ENCODE data around the gene FARSA. TPM values are rescaled to one million over a fixed set of nuclear protein-coding genes. Genes with fewer than 3 reads are reported as not detected.

The FARSA gene
- total RNA-seq, 1 donor from 2014 or later: 54.5 TPM

DNA sequence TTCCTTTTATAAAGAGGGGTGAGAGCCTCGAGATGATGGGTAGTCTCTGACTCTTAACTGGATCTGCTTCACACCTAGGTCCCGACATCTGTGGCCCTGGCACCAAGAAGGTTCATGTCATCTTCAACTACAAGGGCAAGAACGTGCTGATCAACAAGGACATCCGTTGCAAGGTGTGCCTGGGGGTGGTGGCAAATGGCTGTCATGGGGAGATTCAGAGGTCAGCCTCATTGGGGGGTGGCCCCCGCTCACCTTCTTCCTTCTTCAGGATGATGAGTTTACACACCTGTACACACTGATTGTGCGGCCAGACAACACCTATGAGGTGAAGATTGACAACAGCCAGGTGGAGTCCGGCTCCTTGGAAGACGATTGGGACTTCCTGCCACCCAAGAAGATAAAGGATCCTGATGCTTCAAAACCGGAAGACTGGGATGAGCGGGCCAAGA lies 6.5 kb upstream of the FARSA start:
- peak overlapping the region; percentile 99 for H3K4me3 Mint-ChIP-seq
- H3K36me3 Mint-ChIP-seq: peaks cover 29% of the 10 kb centered on the region
- no peaks in the 10 kb centered on the region for H3K9me3 Mint-ChIP-seq
- peaks cover 42% of the 10 kb centered on the region for H3K4me1 Mint-ChIP-seq
- no peak for DNase-seq (ENCODE audit: low spot score in 2 of 2, unreplicated experiment in 2 of 2)
- peak overlapping the region; percentile 96 for H3K27ac Mint-ChIP-seq
- no peak for TF ChIP-seq CTCF (IDR thresholded peaks at IDR 0.05; ENCODE audit: unreplicated experiment)
- H3K27me3 Mint-ChIP-seq (ENCODE audit: low read depth): no peaks in the 10 kb centered on the region

GRCh38 chr19:12938779-12939601 lies 5.5 kb upstream of the FARSA start:
- DNase-seq (ENCODE audit: low spot score in 2 of 2, unreplicated experiment in 2 of 2): no peak
- peak overlapping the region; percentile 99 for H3K4me3 Mint-ChIP-seq
- peaks cover 38% of the 10 kb centered on the region for H3K4me1 Mint-ChIP-seq
- H3K36me3 Mint-ChIP-seq: peaks cover 27% of the 10 kb centered on the region
- peak overlapping the region; percentile 96 for H3K27ac Mint-ChIP-seq
- no peaks in the 10 kb centered on the region for H3K27me3 Mint-ChIP-seq (ENCODE audit: low read depth)
- no peaks in the 10 kb centered on the region for H3K9me3 Mint-ChIP-seq
- TF ChIP-seq CTCF (IDR thresholded peaks at IDR 0.05; ENCODE audit: unreplicated experiment): no peak

DNA sequence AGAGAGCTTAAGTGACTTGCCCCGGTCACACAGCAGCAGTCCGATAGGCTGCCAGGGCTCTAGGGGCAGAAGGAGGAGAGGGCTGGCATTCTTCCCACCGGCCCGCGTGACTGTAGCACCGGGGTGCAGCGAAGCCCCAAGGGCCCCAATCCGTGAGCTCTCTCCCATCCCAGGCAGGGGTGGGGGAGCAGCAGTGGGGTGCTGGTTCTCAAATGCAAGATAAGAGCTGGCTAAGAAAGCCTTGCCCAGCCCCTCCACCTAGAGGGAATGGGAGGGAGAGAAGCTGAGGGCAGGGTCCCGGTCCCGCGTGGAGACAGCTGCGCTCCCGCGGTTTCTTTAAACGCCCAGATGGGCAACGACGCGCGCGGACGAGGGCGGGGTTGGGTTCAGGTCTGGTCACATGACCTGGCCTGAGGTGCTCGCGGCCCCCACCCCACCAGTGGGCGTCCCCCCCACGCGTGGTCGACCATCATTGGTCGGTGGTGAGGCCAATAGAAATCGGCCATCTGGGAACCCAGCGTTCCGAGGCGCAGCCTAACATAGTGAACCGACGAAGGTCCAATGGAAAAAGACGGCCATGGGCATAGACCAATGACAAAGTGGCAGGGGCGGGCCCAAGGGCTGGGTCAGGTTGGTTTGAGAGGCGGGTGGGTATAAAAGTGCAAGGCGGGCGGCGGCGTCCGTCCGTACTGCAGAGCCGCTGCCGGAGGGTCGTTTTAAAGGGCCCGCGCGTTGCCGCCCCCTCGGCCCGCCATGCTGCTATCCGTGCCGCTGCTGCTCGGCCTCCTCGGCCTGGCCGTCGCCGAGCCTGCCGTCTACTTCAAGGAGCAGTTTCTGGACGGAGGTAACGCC lies 4.6 kb upstream of the FARSA start, which contains the start of gene CALR:
Gene CALR (plus strand): TSS at position 683 of the 852 bp plus-strand sequence. CDS start 71 bp downstream, at position 754.
- Mint-ChIP-seq H3K27me3 (ENCODE audit: low read depth) (no peaks in the 10 kb centered on the region), H3K4me1 (peaks cover 36% of the 10 kb centered on the region), H3K9me3 (no peaks in the 10 kb centered on the region), H3K4me3 (peak within 1 kb of the TSS; percentile 99), H3K36me3 (peaks cover 20% of the 10 kb centered on the region), H3K27ac (peak within 1 kb of the TSS; percentile 96)
- DNase-seq (ENCODE audit: low spot score in 2 of 2, unreplicated experiment in 2 of 2): peak; percentile 96 to 99
- TF ChIP-seq CTCF (IDR thresholded peaks at IDR 0.05; ENCODE audit: unreplicated experiment): no peak

DNA sequence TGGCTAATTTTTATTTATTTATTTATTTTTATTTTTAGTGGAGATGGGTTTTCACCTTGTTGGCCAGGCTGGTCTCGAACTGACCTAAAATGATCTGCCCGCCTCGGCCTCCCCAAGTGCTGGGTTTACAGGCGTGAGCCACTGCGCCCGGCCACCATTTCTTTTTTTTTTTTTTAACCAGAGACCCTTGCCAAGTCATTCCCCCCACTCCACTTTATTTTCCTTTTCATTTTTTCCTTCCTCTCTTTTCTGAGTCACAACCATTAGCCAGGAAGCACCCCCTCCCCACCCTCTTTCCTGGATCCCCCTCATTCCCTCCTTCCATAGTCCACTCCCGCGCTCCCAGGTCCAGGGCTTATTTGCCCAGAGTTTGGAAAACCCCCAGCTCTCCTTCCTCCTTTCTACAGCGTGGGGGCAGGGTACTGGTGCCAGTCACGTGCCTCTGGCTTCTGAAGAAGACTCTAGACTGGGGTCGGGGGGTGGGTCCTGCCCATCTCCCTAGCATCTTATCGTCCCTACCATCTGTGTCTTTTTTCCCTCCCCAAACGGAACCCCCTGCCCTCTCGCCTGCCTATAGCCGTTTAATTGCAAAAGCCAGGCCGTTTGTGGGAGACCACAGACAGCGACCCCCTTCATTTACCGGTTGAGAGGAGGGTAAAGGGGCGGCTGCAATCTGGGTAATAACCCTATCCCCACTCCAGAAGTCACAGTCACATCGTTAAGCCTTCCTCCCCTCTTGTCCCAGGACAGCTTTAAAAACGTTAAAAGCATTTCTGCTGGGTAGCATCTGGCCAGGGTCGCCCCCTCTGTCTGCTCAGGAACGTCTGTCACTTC lies 3.8 kb upstream of the FARSA start:
- Mint-ChIP-seq H3K27me3 (ENCODE audit: low read depth) (no peaks in the 10 kb centered on the region), H3K9me3 (no peaks in the 10 kb centered on the region), H3K27ac (peak overlapping the region; percentile 96), H3K4me3 (peak overlapping the region; percentile 99), H3K36me3 (peaks cover 19% of the 10 kb centered on the region), H3K4me1 (peaks cover 44% of the 10 kb centered on the region)
- no peak for DNase-seq (ENCODE audit: low spot score in 2 of 2, unreplicated experiment in 2 of 2)
- no peak for TF ChIP-seq CTCF (IDR thresholded peaks at IDR 0.05; ENCODE audit: unreplicated experiment)

DNA sequence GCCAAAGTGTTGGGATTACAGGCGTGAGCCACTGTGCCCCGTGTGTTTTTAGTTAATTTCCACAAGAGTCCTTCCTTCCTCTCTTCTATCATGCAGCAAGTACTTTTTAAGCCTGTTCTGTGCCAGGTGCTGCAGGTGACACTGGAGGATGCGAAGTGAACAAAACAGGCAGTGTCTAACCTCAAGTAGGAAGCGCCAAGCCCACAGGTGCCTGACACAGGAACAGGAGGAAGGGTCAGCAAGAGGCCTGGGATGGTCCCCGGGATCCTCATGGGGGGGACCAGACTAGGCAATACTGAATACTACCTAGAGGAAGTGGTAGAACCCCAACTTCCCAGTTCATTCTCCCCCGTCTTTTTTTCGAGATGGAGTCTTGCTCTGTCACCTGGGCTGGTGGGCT lies 3.1 kb upstream of the FARSA start:
- no peaks in the 10 kb centered on the region for H3K27me3 Mint-ChIP-seq (ENCODE audit: low read depth)
- no peak overlapping the region for H3K27ac Mint-ChIP-seq
- DNase-seq (ENCODE audit: low spot score in 2 of 2, unreplicated experiment in 2 of 2): no peak
- TF ChIP-seq CTCF (IDR thresholded peaks at IDR 0.05; ENCODE audit: unreplicated experiment): no peak
- H3K9me3 Mint-ChIP-seq: no peaks in the 10 kb centered on the region
- peaks cover 44% of the 10 kb centered on the region for H3K4me1 Mint-ChIP-seq
- H3K36me3 Mint-ChIP-seq: peaks cover 18% of the 10 kb centered on the region
- peak overlapping the region; percentile 4 for H3K4me3 Mint-ChIP-seq

All from mesothelial cell of epicardium (in vitro differentiated cells).